Measurements from ENCODE around the gene CTSA.

- TF ChIP-seq CTCF (IDR thresholded peaks at IDR 0.05; ENCODE audit: low read depth, low read length, poor library complexity, severe bottlenecking) (no peak), EZH2phosphoT487 (IDR thresholded peaks at IDR 0.05; ENCODE audit: borderline replicate concordance, low read length) (no peak)
These were observed 1.8 kb downstream of the CTSA start for GRCh38 chr20:45892828-45893500.
